Neural progenitor cell (in vitro differentiated cells): ENCODE data around the gene MYO16. TPM values are rescaled to one million over a fixed set of nuclear protein-coding genes. Genes with fewer than 3 reads are reported as not detected.
A peak's percentile ranks its signal among the peaks of the same experiment; 100 is the strongest.

Experiments
- DNase-seq: peaks from one replicate; pipeline ENCODE4 v3.0.0-alpha.2; 2016; ENCODE audit warnings: low spot score
- H2AFZ ChIP-seq: fragments of 200-600 bp; sonication (generic); replicated peaks from 2 replicates; pipeline ENCODE4 v1.6.1; 2016; ENCODE audit warnings: antibody characterized with exemption
- H3F3A ChIP-seq: fragments of 200-600 bp; sonication (generic); 2 replicates; pipeline ENCODE4 v1.6.1; 2016; ENCODE audit warnings: antibody characterized with exemption, low read depth
- H3K27ac ChIP-seq: fragments of 200-600 bp; sonication (generic); 2 replicates; pipeline ENCODE4 v1.5.1; 2016; ENCODE audit warnings: mild to moderate bottlenecking
- H3K27me3 ChIP-seq: fragments of 200-600 bp; sonication (generic); 2 replicates; pipeline ENCODE4 v1.6.1; 2016; ENCODE audit warnings: mild to moderate bottlenecking, moderate library complexity
- H3K36me3 ChIP-seq: fragments of 200-600 bp; sonication (generic); 2 replicates; pipeline ENCODE4 v1.5.1; 2016
- H3K4me1 ChIP-seq: fragments of 200-600 bp; sonication (generic); 2 replicates; pipeline ENCODE4 v1.6.1; 2016; ENCODE audit warnings: mixed run types
- H3K4me2 ChIP-seq: fragments of 200-600 bp; sonication (generic); 2 replicates; pipeline ENCODE4 v1.6.1; 2016
- H3K4me3 ChIP-seq: fragments of 200-600 bp; sonication (generic); 2 replicates; pipeline ENCODE4 v1.5.1; 2016
- H3K79me2 ChIP-seq: fragments of 200-600 bp; sonication (generic); 2 replicates; pipeline ENCODE4 v1.6.1; 2016; ENCODE audit warnings: low read depth
- H3K9ac ChIP-seq: fragments of 200-600 bp; sonication (generic); 2 replicates; pipeline ENCODE4 v1.6.1; 2016
- H3K9me3 ChIP-seq: fragments of 200-600 bp; sonication (generic); 2 replicates; pipeline ENCODE4 v1.5.1; 2016; ENCODE audit warnings: low read depth
- H4K20me1 ChIP-seq: fragments of 200-600 bp; sonication (generic); 2 replicates; pipeline ENCODE4 v1.6.1; 2016; ENCODE audit warnings: low read depth
- H3K27ac Mint-ChIP-seq: 3 replicates; pipeline ENCODE4 v1.8.0; 2021; ENCODE audit warnings: mixed read lengths
- H3K27me3 Mint-ChIP-seq: 2 replicates; pipeline ENCODE4 v1.8.0; 2022; ENCODE audit warnings: low read depth, mild to moderate bottlenecking, inconsistent platforms, moderate library complexity, mixed read lengths; ENCODE audit not compliant: insufficient read depth
- H3K36me3 Mint-ChIP-seq: 3 replicates; pipeline ENCODE4 v1.8.0; 2021; ENCODE audit warnings: mixed read lengths
- H3K4me1 Mint-ChIP-seq: 3 replicates; pipeline ENCODE4 v1.8.0; 2021; ENCODE audit warnings: mixed read lengths
- H3K4me3 Mint-ChIP-seq: 3 replicates; pipeline ENCODE4 v1.8.0; 2021; ENCODE audit warnings: mild to moderate bottlenecking, moderate library complexity, mixed read lengths
- H3K9me3 Mint-ChIP-seq: 3 replicates; pipeline ENCODE4 v1.8.0; 2020; ENCODE audit warnings: mixed read lengths
- CTCF ChIP-seq: fragments of 200-600 bp; sonication (generic); IDR thresholded peaks from 2 replicates; pipeline ENCODE4 v1.5.1; 2017; ENCODE audit warnings: antibody characterized with exemption, mild to moderate bottlenecking
- EZH2 ChIP-seq: fragments of 200-600 bp; sonication (generic); IDR thresholded peaks from 2 replicates; pipeline ENCODE4 v1.6.1; 2017; ENCODE audit warnings: antibody characterized with exemption, mild to moderate bottlenecking, moderate library complexity
- EZH2phosphoT487 ChIP-seq: fragments of 200-600 bp; sonication (generic); IDR thresholded peaks from 2 replicates; pipeline ENCODE4 v1.6.1; 2017; ENCODE audit warnings: antibody characterized with exemption
- total RNA-seq: library from RNA; depleted of rRNA; stranded (reverse); fragments of >200 nt; gene quantifications from 2 replicates; pipeline ENCODE4 v1.2.3, GENCODE V29; 2015; ENCODE audit warnings: low replicate concordance

Gene MYO16
- total RNA-seq, 1 donor from 2014 or later: 0.41 TPM

- Mint-ChIP-seq H3K36me3 (peaks cover 3% of the 10 kb centered on the region), H3K27me3 (peaks cover 3% of the 10 kb centered on the region), H3K9me3 (peaks cover 7% of the 10 kb centered on the region), H3K27ac (no peak overlapping the region), H3K4me3 (no peak overlapping the region), H3K4me1 (peaks cover 58% of the 10 kb centered on the region)
- Histone ChIP-seq H3F3A (no peaks in the 10 kb centered on the region), H3K4me2 (no peak overlapping the region), H3K9me3 (no peaks in the 10 kb centered on the region), H4K20me1 (no peaks in the 10 kb centered on the region), H3K27me3 (no peaks in the 10 kb centered on the region), H3K4me1 (peaks cover 38% of the 10 kb centered on the region), H3K9ac (no peak overlapping the region), H3K27ac (no peak overlapping the region), H2AFZ (no peak overlapping the region), H3K79me2 (no peaks in the 10 kb centered on the region), H3K36me3 (no peaks in the 10 kb centered on the region), H3K4me3 (no peak overlapping the region)
- TF ChIP-seq EZH2: no peak
- no peak for TF ChIP-seq EZH2phosphoT487
- no peak for TF ChIP-seq CTCF
- DNase-seq: no peak
Measured at GRCh38 chr13:109154966-109155761, 525.8 kb downstream of the MYO16 start.

- peaks cover 7% of the 10 kb centered on the region for H3K9me3 Mint-ChIP-seq
Measured at GRCh38 chr13:109156181-109156935, 526.9 kb downstream of the MYO16 start.

GRCh38 chr13:109157275-109157674 is 527.9 kb downstream of the MYO16 start:
- Histone ChIP-seq H3K4me3 (no peak overlapping the region), H3K9me3 (no peaks in the 10 kb centered on the region), H3K4me1 (peaks cover 17% of the 10 kb centered on the region), H4K20me1 (no peaks in the 10 kb centered on the region), H3K27ac (no peak overlapping the region), H3K36me3 (no peaks in the 10 kb centered on the region), H3K27me3 (no peaks in the 10 kb centered on the region), H3K9ac (no peak overlapping the region), H2AFZ (peak overlapping the region; percentile 79), H3K79me2 (no peaks in the 10 kb centered on the region), H3F3A (no peaks in the 10 kb centered on the region), H3K4me2 (peak overlapping the region; percentile 31)
- H3K36me3 Mint-ChIP-seq: peaks cover 3% of the 10 kb centered on the region
- TF ChIP-seq EZH2phosphoT487: no peak
- TF ChIP-seq EZH2: no peak
- TF ChIP-seq CTCF: no peak
- no peak overlapping the region for H3K4me3 Mint-ChIP-seq
- H3K27ac Mint-ChIP-seq: peak overlapping the region; percentile 22
- H3K27me3 Mint-ChIP-seq: peaks cover 3% of the 10 kb centered on the region
- peaks cover 49% of the 10 kb centered on the region for H3K4me1 Mint-ChIP-seq
- peak; percentile 21 for DNase-seq
- H3K9me3 Mint-ChIP-seq: peaks cover 3% of the 10 kb centered on the region

More at GRCh38 chr13:109156181-109156935, 526.9 kb downstream of the MYO16 start:
- no peak for DNase-seq
- Mint-ChIP-seq H3K4me1 (peaks cover 57% of the 10 kb centered on the region), H3K4me3 (no peak overlapping the region), H3K27me3 (peaks cover 3% of the 10 kb centered on the region), H3K36me3 (peaks cover 3% of the 10 kb centered on the region), H3K27ac (no peak overlapping the region)
- TF ChIP-seq EZH2phosphoT487 (no peak), EZH2 (no peak), CTCF (no peak)
- no peak overlapping the region for H3K4me3 ChIP-seq
- H3F3A ChIP-seq: no peaks in the 10 kb centered on the region
- H3K4me1 ChIP-seq: peaks cover 26% of the 10 kb centered on the region
- H4K20me1 ChIP-seq: no peaks in the 10 kb centered on the region
- H3K79me2 ChIP-seq: no peaks in the 10 kb centered on the region
- H3K4me2 ChIP-seq: no peak overlapping the region
- no peak overlapping the region for H3K9ac ChIP-seq
- no peaks in the 10 kb centered on the region for H3K9me3 ChIP-seq
- H3K36me3 ChIP-seq: no peaks in the 10 kb centered on the region
- no peak overlapping the region for H2AFZ ChIP-seq
- H3K27ac ChIP-seq: no peak overlapping the region
- no peaks in the 10 kb centered on the region for H3K27me3 ChIP-seq
